BJ (cell line): ENCODE measurements around the gene TMEFF1. TPM values are rescaled to one million over a fixed set of nuclear protein-coding genes. Genes with fewer than 3 reads are reported as not detected.

Experiments
- CTCF ChIA-PET: fragments of 350-600 bp; formaldehyde crosslinking; extraction: SDS; loops from one replicate; lab custom pipeline; 2021; ENCODE audit warnings: antibody characterized with exemption, inconsistent platforms; lab: Yijun Ruan, JAX
- POLR2A ChIA-PET: fragments of 300-600 bp; sonication (Branson Sonifier 250); formaldehyde crosslinking; extraction: SDS; loops from one replicate; lab custom pipeline; 2021; ENCODE audit warnings: antibody characterized with exemption; lab: Charles Lee
- DNase-seq: peaks from one replicate; pipeline ENCODE4 v3.0.0-alpha.2; 2011; ENCODE audit warnings: low read depth
- H3K27me3 ChIP-seq: 2 replicates; pipeline ENCODE4 v1.6.0; 2011; ENCODE audit warnings: low read length; ENCODE audit not compliant: control insufficient read depth, insufficient read depth
- H3K36me3 ChIP-seq: 2 replicates; pipeline ENCODE4 v1.5.1; 2011; ENCODE audit warnings: low read length; ENCODE audit not compliant: control insufficient read depth, insufficient read depth
- H3K4me3 ChIP-seq: 2 replicates; pipeline ENCODE4 v1.5.1; 2011; ENCODE audit warnings: low read depth, mild to moderate bottlenecking, control low read depth, low read length
- CTCF ChIP-seq: IDR thresholded peaks from 2 replicates; pipeline ENCODE4 v1.5.1; 2011; ENCODE audit warnings: low read depth, mild to moderate bottlenecking, control low read depth, inconsistent platforms, low read length, moderate library complexity; ENCODE audit not compliant: insufficient read depth
- polyA plus RNA-seq: library from polyadenylated mRNA; depleted of rRNA; stranded (reverse); fragments of >200 nt; gene quantifications from 2 replicates; pipeline ENCODE4 v1.2.3, GENCODE V29; 2011

Gene TMEFF1
- polyA plus RNA-seq, 1 experiment = 0.10 TPM

GRCh38 chr9:100581661-100582060, 108.7 kb downstream of the TMEFF1 start:
- TF ChIP-seq CTCF = no peak
- POLR2A ChIA-PET = no interaction called here
- H3K4me3 ChIP-seq = no peak overlapping the region
- no peak for DNase-seq
- no peaks in the 10 kb centered on the region for H3K27me3 ChIP-seq
- H3K36me3 ChIP-seq = no peaks in the 10 kb centered on the region
- CTCF ChIA-PET = interaction anchor here (1.5 kb wide), 1 partner anchor 14 kb away, joined by 7 read pairs; no protein-coding TSS in a partner anchor

DNA sequence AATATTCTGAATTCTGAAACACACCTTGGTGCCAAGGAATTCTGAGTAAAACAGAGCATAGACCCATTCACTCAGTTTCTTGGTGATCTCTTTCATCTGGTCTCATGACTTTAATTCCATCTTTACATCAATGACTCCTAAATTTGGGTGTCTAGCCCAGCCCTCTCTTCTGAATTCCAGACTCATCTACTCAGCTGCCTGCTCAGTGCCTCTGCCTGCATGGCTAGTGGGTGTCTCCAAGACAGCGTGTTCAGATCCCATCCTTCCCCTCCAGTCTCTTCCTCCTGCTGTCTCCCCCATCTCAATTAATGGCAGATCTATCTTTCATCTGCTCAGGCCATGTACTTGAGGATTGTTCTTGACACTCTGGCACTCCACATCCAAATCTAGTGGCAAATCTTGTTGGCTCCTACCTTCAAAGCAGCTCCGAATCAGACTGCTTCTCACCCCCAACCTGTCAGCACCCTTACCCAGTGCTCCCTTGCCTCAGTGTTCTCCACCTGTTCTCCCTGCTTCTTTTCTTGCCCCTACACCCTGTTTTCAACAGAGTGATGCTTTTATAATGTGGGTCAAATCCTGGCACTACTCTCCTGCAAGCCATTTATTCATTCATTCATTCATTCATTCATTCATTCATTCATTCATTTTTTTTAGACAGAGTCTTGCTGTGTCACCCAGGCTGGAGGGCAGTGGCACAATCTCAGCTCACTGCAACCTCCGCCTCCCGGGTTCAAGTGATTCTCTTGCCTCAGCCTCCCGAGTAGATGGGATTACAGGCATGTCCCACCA, 110.3 kb downstream of the TMEFF1 start:
- Histone ChIP-seq H3K4me3 (no peak overlapping the region), H3K36me3 (no peaks in the 10 kb centered on the region), H3K27me3 (no peaks in the 10 kb centered on the region)
- no peak for DNase-seq
- ChIA-PET POLR2A (no interaction called here), CTCF (interaction anchor here (0.6 to 0.7 kb wide), 2 partner anchors 762 to 1738 kb away, joined by 3 to 4 read pairs; no protein-coding TSS in a partner anchor)
- TF ChIP-seq CTCF = no peak

GRCh38 chr9:100584951-100585350, 112.0 kb downstream of the TMEFF1 start:
- TF ChIP-seq CTCF = no peak
- DNase-seq = no peak
- CTCF ChIA-PET = interaction anchor here (0.6 to 1.7 kb wide), 3 partner anchors 16 to 128 kb away, joined by 4 to 7 read pairs (median 5); no protein-coding TSS in a partner anchor
- Histone ChIP-seq H3K36me3 (no peaks in the 10 kb centered on the region), H3K4me3 (no peak overlapping the region), H3K27me3 (no peaks in the 10 kb centered on the region)
- POLR2A ChIA-PET = no interaction called here

DNA sequence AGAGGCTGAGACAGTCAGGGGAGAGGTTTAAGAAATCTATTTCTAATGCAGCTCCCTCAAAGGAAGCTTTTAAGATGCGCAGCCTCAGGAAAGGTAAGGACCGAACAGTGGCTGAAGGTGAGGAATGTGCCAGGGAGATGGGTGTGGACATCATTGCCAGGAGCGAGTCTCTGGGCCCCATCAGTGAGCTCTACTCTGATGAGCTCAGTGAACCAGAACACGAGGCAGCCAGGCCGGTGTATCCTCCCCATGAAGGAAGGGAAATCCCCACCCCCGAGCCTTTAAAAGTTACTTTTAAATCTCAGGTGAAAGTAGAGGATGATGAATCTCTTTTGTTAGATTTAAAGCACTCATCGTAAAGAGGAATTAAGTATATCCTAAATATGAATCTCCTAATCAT, 113.1 kb downstream of the TMEFF1 start:
- CTCF ChIA-PET = interaction anchor here (1.0 to 1.2 kb wide), 2 partner anchors 10 to 15 kb away, joined by 4 read pairs; no protein-coding TSS in a partner anchor
- no peaks in the 10 kb centered on the region for H3K36me3 ChIP-seq
- POLR2A ChIA-PET = no interaction called here
- TF ChIP-seq CTCF = no peak
- no peak overlapping the region for H3K4me3 ChIP-seq
- no peak for DNase-seq
- no peaks in the 10 kb centered on the region for H3K27me3 ChIP-seq

DNA sequence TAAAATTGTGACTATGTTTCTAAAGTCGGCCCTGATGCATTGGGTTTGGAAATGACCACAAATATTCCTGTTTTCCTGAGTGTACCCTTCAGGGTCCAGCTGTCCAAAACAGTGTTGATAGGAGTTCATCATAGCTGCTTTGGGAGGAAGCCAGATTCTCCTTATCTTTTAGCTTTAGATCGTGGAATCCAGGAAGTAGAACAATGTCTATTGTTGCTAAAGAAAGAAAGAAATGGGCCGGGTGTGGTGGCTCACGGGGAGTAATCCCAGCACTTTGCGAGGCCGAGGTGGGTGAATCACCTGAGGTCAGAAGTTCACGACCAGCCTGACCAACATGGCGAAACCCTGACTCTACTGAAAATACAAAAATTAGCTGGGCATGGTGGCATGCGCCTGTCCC, 114.4 kb downstream of the TMEFF1 start:
- DNase-seq = no peak
- CTCF ChIA-PET = interaction anchor here (0.9 to 1.2 kb wide), 3 partner anchors 9 to 263 kb away, joined by 3 to 4 read pairs (median 4); no protein-coding TSS in a partner anchor
- Histone ChIP-seq H3K27me3 (no peaks in the 10 kb centered on the region), H3K36me3 (no peaks in the 10 kb centered on the region), H3K4me3 (no peak overlapping the region)
- TF ChIP-seq CTCF = no peak
- POLR2A ChIA-PET = no interaction called here
